Spinal cord (tissue), 10 donors: ENCODE data around the gene MAPK8IP3. TPM values are rescaled to one million over a fixed set of nuclear protein-coding genes. Genes with fewer than 3 reads are reported as not detected.

Experiments
- DNase-seq, 6 donors: peaks; one replicate each; pipeline versions ENCODE4 v3.0.0 to v3.0.0-alpha.2; 2013 to 2015; ENCODE audit warnings: low spot score in 6 of 6, low read depth in 4 of 6
- H3K27ac ChIP-seq: one replicate; pipeline ENCODE4 v1.5.1; 2013; ENCODE audit warnings: low read depth, low read length, control low read depth
- H3K27me3 ChIP-seq: one replicate; pipeline ENCODE4 v1.6.1; 2013; ENCODE audit warnings: low read length; ENCODE audit not compliant: control insufficient read depth, insufficient read depth
- H3K36me3 ChIP-seq: one replicate; pipeline ENCODE4 v1.6.1; 2013; ENCODE audit warnings: low read length; ENCODE audit not compliant: control insufficient read depth, insufficient read depth
- H3K4me1 ChIP-seq: one replicate; pipeline ENCODE4 v1.6.1; 2013; ENCODE audit warnings: low read length; ENCODE audit not compliant: control insufficient read depth, insufficient read depth
- H3K4me3 ChIP-seq: one replicate; pipeline ENCODE4 v1.5.1; 2013; ENCODE audit warnings: low read depth, low read length, control low read depth
- H3K9me3 ChIP-seq: one replicate; pipeline ENCODE4 v1.6.1; 2013; ENCODE audit warnings: low read length; ENCODE audit not compliant: control insufficient read depth, insufficient read depth
- WGBS: methylation state at CpG from one replicate; pipeline ENCODE4 v1.1.5; 2013; ENCODE audit warnings: missing lambda C conversion rate; ENCODE audit not compliant: insufficient coverage; 5-methylcytosine and 5-hydroxymethylcytosine counted together
- long read RNA-seq, 4 donors: transcript quantifications; one replicate each; lab custom pipeline, GENCODE V29; 2026
- polyA plus RNA-seq, 2 donors: library from polyadenylated mRNA; unstranded; fragments of 120-200 nt; gene quantifications; one replicate each; pipeline ENCODE4 v1.2.1, GENCODE V29; 2013; ENCODE audit not compliant: insufficient read length in 2 of 2
- total RNA-seq, 2 donors: library from RNA; depleted of rRNA in 1 of 2; stranded (reverse); fragments of 120-200 nt in 1 of 2; fragments of >200 nt in 1 of 2; gene quantifications; one replicate each; pipeline versions ENCODE4 v1.2.3 to v1.2.4, GENCODE V29; 2013 to 2014
- donor health status: healthy.

Gene MAPK8IP3
- total RNA-seq (10 to 100 TPM; 53.3 to 72.6 TPM), polyA plus RNA-seq (100 to 1,000 TPM; 113 to 137 TPM)
- long read RNA-seq, donor 1, full-length matches to known transcripts, result 6 of 35 reads
- long read RNA-seq, donor 1, partial matches to known transcripts, result 29 of 35 reads
- long read RNA-seq, donor 1, other reads (novel, unspliced or antisense), result 0 of 35 reads
- long read RNA-seq, donor 2, full-length matches to known transcripts, result 8 of 8 reads
- long read RNA-seq, donor 2, partial matches to known transcripts, result 0 of 8 reads
- long read RNA-seq, donor 2, other reads (novel, unspliced or antisense), result 0 of 8 reads
- long read RNA-seq, donor 3, full-length matches to known transcripts, result 10 of 10 reads
- long read RNA-seq, donor 3, partial matches to known transcripts, result 0 of 10 reads
- long read RNA-seq, donor 3, other reads (novel, unspliced or antisense), result 0 of 10 reads
- long read RNA-seq, donor 4, full-length matches to known transcripts, result 4 of 46 reads
- long read RNA-seq, donor 4, partial matches to known transcripts, result 42 of 46 reads
- long read RNA-seq, donor 4, other reads (novel, unspliced or antisense), result 0 of 46 reads

DNA sequence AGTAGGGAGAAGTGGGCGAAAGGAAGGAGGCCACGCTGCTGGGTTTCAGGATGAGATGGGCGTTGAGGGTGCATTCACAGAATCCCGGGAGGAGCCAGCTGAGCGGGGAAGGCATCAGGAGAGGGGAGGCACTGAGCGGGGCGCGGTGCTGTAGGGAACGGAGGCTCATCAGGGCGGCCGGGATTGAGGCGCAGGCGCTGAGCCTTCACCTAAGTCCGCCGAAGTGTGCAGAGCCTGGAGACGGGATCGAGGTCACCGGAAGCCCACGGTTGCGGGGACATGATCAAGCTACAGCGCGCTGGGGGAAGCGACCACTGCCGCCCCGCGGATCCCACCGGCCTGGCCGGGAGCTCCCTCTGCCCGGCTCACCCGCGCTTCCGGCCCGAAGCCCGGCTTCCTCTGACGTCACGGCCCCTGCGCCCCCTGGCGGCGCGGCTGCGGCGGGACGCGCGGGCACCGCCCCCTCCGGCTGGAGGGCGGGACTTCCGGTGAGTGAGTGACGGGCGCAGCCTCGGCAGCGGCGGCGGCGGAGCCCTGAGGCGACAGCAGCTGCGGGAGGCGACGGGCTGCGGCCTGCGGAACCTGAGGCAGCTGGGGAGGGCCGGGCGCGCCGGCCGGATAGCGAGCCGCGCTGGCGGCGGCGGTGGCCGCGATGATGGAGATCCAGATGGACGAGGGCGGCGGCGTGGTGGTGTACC lies at the start of gene MAPK8IP3:
Gene MAPK8IP3 (plus strand): TSS at position 508 of the 698 bp plus-strand sequence. CDS start 145 bp downstream, at position 653.
- WGBS, result under 1% methylated on average over 79 of the region's 79 CpGs

GRCh38 chr16:1656808-1657617 lies 49.0 kb upstream of the MAPK8IP3 start:
- Histone ChIP-seq H3K36me3 (peaks cover 94% of the 10 kb centered on the region), H3K27ac (no peak overlapping the region), H3K9me3 (no peaks in the 10 kb centered on the region), H3K4me3 (no peak overlapping the region), H3K4me1 (no peaks in the 10 kb centered on the region), H3K27me3 (no peaks in the 10 kb centered on the region)
- WGBS, result 94% methylated on average over 24 of the region's 24 CpGs
- no peak for DNase-seq

More for the DNA sequence above, at the start of gene MAPK8IP3:
- peaks cover 35% of the 10 kb centered on the region for H3K36me3 ChIP-seq
- H3K4me1 ChIP-seq, result peaks cover 30% of the 10 kb centered on the region
- DNase-seq, result peak; percentile 86 to 98 (median 92)
- peak within 1 kb of the TSS; percentile 94 for H3K27ac ChIP-seq
- H3K9me3 ChIP-seq, result no peaks in the 10 kb centered on the region
- H3K27me3 ChIP-seq, result no peaks in the 10 kb centered on the region
- peak within 1 kb of the TSS; percentile 91 for H3K4me3 ChIP-seq

- WGBS, result 92% methylated on average over 13 of the region's 13 CpGs
- peaks cover 94% of the 10 kb centered on the region for H3K36me3 ChIP-seq
- no peaks in the 10 kb centered on the region for H3K9me3 ChIP-seq
- H3K27me3 ChIP-seq, result no peaks in the 10 kb centered on the region
- DNase-seq, result no peak
- H3K27ac ChIP-seq, result no peak overlapping the region
- no peaks in the 10 kb centered on the region for H3K4me1 ChIP-seq
- H3K4me3 ChIP-seq, result no peak overlapping the region
Measured at GRCh38 chr16:1657841-1658240, 48.2 kb upstream of the MAPK8IP3 start.

DNA sequence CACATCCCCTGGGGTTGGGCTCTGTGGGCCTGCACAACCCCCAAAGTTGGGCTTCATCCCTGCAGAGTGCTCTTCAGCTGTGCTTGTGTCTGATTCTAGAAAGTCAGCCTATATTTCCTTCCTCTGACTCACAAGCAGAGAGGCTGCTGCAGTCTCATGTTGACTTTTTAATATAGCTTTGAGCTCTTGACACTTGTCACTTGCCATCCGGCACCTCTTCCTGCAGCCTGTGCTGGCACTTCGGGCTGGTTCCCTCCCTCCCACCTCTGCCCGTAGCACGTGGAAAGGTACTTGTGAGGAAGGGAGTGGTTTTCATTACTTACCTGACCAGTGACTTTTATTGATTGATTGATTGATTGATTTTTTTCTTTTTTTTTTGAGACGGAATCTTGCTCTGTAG lies 47.0 kb upstream of the MAPK8IP3 start:
- Histone ChIP-seq H3K27me3 (no peaks in the 10 kb centered on the region), H3K27ac (no peak overlapping the region), H3K4me1 (no peaks in the 10 kb centered on the region), H3K4me3 (no peak overlapping the region), H3K9me3 (no peaks in the 10 kb centered on the region), H3K36me3 (peaks cover 88% of the 10 kb centered on the region)
- DNase-seq, result no peak
- WGBS, result 80% methylated on average over 1 of the region's 5 CpGs

DNA sequence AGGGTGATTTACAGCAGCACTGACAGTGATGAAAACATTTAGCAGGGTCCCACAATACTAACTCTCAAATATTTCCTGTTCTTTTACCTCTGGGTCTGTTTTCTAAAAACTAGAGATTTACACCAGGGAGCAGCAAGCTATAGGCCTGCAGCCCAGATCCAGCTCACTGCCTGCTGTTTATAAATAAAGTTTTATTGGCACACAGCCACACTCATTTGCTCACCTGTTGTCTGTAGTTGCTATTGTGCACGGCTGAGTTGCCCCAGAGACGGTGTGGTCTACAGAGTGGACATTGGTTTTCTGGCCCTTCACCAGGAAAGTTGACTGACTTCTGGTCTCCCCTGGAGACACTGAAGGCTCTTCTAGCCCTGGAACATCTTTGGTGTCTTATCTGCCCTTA lies 44.2 kb upstream of the MAPK8IP3 start:
- 73% methylated on average over 2 of the region's 2 CpGs for WGBS
- no peaks in the 10 kb centered on the region for H3K4me1 ChIP-seq
- peaks cover 87% of the 10 kb centered on the region for H3K36me3 ChIP-seq

DNA sequence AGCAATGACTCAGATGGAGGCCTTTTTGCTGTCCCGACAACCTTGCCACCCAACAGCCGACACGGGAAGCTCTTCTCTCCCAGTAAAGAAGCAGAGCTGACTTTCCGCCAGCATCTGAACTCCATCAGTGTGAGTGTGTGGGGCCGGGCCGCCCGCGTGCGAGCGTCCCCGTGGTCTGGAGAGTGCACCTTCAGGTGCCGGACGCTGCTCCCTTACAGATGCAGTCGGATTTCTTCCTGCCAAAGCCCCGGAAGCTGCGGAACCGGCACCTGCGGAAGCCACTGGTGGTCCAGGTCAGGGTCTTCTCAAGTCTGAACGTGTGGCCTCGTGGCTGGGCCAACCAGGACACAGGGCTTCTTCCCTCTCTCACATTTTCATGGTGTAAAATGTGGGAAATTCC lies 43.5 kb upstream of the MAPK8IP3 start:
- H3K27ac ChIP-seq, result no peak overlapping the region
- WGBS, result 96% methylated on average over 18 of the region's 20 CpGs
- no peak overlapping the region for H3K4me3 ChIP-seq
- no peak for DNase-seq
- no peaks in the 10 kb centered on the region for H3K4me1 ChIP-seq
- peaks cover 87% of the 10 kb centered on the region for H3K36me3 ChIP-seq
- H3K9me3 ChIP-seq, result no peaks in the 10 kb centered on the region
- no peaks in the 10 kb centered on the region for H3K27me3 ChIP-seq

More for the DNA sequence above, 44.2 kb upstream of the MAPK8IP3 start:
- no peak for DNase-seq
- Histone ChIP-seq H3K27ac (no peak overlapping the region), H3K4me3 (no peak overlapping the region), H3K9me3 (no peaks in the 10 kb centered on the region), H3K27me3 (no peaks in the 10 kb centered on the region)

DNA sequence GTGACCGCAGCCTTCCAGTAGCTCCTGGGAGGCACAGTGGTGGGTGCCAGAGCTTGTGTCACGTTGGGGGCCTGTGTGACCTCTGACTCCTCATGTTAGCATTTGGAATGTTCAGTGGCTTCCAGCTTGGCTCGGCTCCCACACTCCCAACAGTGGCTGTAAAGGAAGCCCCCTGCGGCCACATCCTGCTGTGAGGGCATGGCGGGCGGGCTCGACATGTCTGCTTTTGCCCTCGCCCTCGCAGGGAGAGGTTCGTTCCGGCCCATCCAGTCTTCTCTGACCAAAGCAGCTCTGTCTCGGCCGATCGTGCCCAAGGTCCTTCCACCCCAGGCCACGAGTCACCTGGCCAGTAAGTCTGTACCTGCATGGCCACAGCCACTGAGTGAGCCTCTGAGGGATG lies 40.2 kb upstream of the MAPK8IP3 start:
- Histone ChIP-seq H3K36me3 (peaks cover 90% of the 10 kb centered on the region), H3K9me3 (no peaks in the 10 kb centered on the region), H3K4me1 (no peaks in the 10 kb centered on the region), H3K27ac (no peak overlapping the region), H3K27me3 (no peaks in the 10 kb centered on the region), H3K4me3 (no peak overlapping the region)
- WGBS, result 91% methylated on average over 15 of the region's 15 CpGs
- DNase-seq, result no peak

DNA sequence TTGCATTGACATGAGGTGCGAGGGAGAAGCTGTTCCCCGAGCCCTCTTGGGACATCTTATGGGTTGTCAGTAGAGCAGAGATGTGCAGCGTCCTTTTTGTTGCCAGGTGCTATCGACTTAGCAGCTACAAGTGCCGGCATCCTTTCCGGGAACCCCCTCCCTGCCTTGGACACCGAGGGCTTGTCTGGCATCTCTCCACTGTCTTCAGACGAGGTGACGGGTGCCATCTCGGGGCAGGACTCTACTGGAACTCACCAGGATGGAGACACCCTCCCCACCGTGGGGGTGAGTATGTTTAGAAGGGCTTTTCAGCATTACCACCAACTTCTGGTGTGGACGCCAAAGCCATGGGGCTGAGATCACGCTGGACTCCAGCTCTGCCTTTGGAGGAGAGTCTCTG lies 39.7 kb upstream of the MAPK8IP3 start:
- peaks cover 90% of the 10 kb centered on the region for H3K36me3 ChIP-seq
- H3K4me3 ChIP-seq, result no peak overlapping the region
- 97% methylated on average over 10 of the region's 13 CpGs for WGBS
- no peaks in the 10 kb centered on the region for H3K27me3 ChIP-seq
- DNase-seq, result no peak
- H3K4me1 ChIP-seq, result no peaks in the 10 kb centered on the region
- H3K9me3 ChIP-seq, result no peaks in the 10 kb centered on the region
- H3K27ac ChIP-seq, result no peak overlapping the region

- no peak overlapping the region for H3K4me3 ChIP-seq
- no peaks in the 10 kb centered on the region for H3K4me1 ChIP-seq
- 94% methylated on average over 5 of the region's 8 CpGs for WGBS
- H3K27me3 ChIP-seq, result no peaks in the 10 kb centered on the region
- no peak overlapping the region for H3K27ac ChIP-seq
- H3K36me3 ChIP-seq, result peaks cover 93% of the 10 kb centered on the region
- no peaks in the 10 kb centered on the region for H3K9me3 ChIP-seq
- no peak for DNase-seq
Measured at GRCh38 chr16:1667271-1667670, 38.7 kb upstream of the MAPK8IP3 start.
